Measurements from ENCODE around the gene DCC.
"Not testable (repeated sequence)": the region's sequence is repeated elsewhere in the genome, so short reads cannot be mapped to it uniquely, and the experiment has no call there.

The DCC gene

GRCh38 chr18:52349498-52349897 lies 9.5 kb downstream of the DCC start:
- H3K36me3 ChIP-seq (ENCODE audit: control insufficient read depth, insufficient read depth, low read length), result no peaks in the 10 kb centered on the region
- no peaks in the 10 kb centered on the region for H3K9me3 ChIP-seq (ENCODE audit: control insufficient read depth, low read length)
- peaks cover 6% of the 10 kb centered on the region for H3K4me1 ChIP-seq (ENCODE audit: control insufficient read depth, insufficient read depth, low read length, poor library complexity, severe bottlenecking)
- H3K4me3 ChIP-seq (ENCODE audit: extremely low read depth, insufficient read depth, low read length, poor library complexity, severe bottlenecking), result no peak overlapping the region
- H3K27ac ChIP-seq (ENCODE audit: low read depth, low read length, severe bottlenecking), result no peak overlapping the region
- 78% methylated on average over 2 of the region's 2 CpGs; no CpG with 5 or more reads in 1 of the 2 experiments for WGBS, 2 experiments (ENCODE audit: insufficient coverage in 2 of 2)

GRCh38 chr18:52352920-52353319 lies 12.9 kb downstream of the DCC start:
- H3K36me3 ChIP-seq (ENCODE audit: control insufficient read depth, insufficient read depth, low read length), result no peaks in the 10 kb centered on the region
- no peak overlapping the region for H3K4me3 ChIP-seq (ENCODE audit: extremely low read depth, insufficient read depth, low read length, poor library complexity, severe bottlenecking)
- WGBS, 2 experiments (ENCODE audit: insufficient coverage in 2 of 2), result 89 to 90% methylated on average over 3 of the region's 3 CpGs
- H3K27ac ChIP-seq (ENCODE audit: low read depth, low read length, severe bottlenecking), result no peak overlapping the region
- no peaks in the 10 kb centered on the region for H3K9me3 ChIP-seq (ENCODE audit: control insufficient read depth, low read length)
- no peaks in the 10 kb centered on the region for H3K4me1 ChIP-seq (ENCODE audit: control insufficient read depth, insufficient read depth, low read length, poor library complexity, severe bottlenecking)

GRCh38 chr18:52353589-52353988 lies 13.6 kb downstream of the DCC start:
- WGBS, 2 experiments (ENCODE audit: insufficient coverage in 2 of 2), result 68% methylated on average over 2 to 3 of the region's 4 CpGs
- H3K4me1 ChIP-seq (ENCODE audit: control insufficient read depth, insufficient read depth, low read length, poor library complexity, severe bottlenecking), result no peaks in the 10 kb centered on the region
- H3K4me3 ChIP-seq (ENCODE audit: extremely low read depth, insufficient read depth, low read length, poor library complexity, severe bottlenecking), result no peak overlapping the region
- H3K27ac ChIP-seq (ENCODE audit: low read depth, low read length, severe bottlenecking), result no peak overlapping the region
- H3K36me3 ChIP-seq (ENCODE audit: control insufficient read depth, insufficient read depth, low read length), result no peaks in the 10 kb centered on the region
- H3K9me3 ChIP-seq (ENCODE audit: control insufficient read depth, low read length), result no peaks in the 10 kb centered on the region

GRCh38 chr18:52363861-52364260 lies 23.9 kb downstream of the DCC start:
- WGBS, 2 experiments (ENCODE audit: insufficient coverage in 2 of 2), result no CpG with 5 or more reads among the region's 1 CpG

GRCh38 chr18:52366851-52367250 lies 26.9 kb downstream of the DCC start:
- not testable (repeated sequence) for H3K36me3 ChIP-seq (ENCODE audit: control insufficient read depth, insufficient read depth, low read length); H3K27ac ChIP-seq (ENCODE audit: low read depth, low read length, severe bottlenecking); H3K9me3 ChIP-seq (ENCODE audit: control insufficient read depth, low read length); H3K4me3 ChIP-seq (ENCODE audit: extremely low read depth, insufficient read depth, low read length, poor library complexity, severe bottlenecking); H3K4me1 ChIP-seq (ENCODE audit: control insufficient read depth, insufficient read depth, low read length, poor library complexity, severe bottlenecking)
- 98 to 100% methylated on average over 3 to 8 of the region's 27 CpGs for WGBS, 2 experiments (ENCODE audit: insufficient coverage in 2 of 2)

More at GRCh38 chr18:52363861-52364260, 23.9 kb downstream of the DCC start:
- H3K4me3 ChIP-seq (ENCODE audit: extremely low read depth, insufficient read depth, low read length, poor library complexity, severe bottlenecking), result no peak overlapping the region
- no peaks in the 10 kb centered on the region for H3K9me3 ChIP-seq (ENCODE audit: control insufficient read depth, low read length)
- no peaks in the 10 kb centered on the region for H3K36me3 ChIP-seq (ENCODE audit: control insufficient read depth, insufficient read depth, low read length)
- H3K27ac ChIP-seq (ENCODE audit: low read depth, low read length, severe bottlenecking), result no peak overlapping the region
- H3K4me1 ChIP-seq (ENCODE audit: control insufficient read depth, insufficient read depth, low read length, poor library complexity, severe bottlenecking), result no peaks in the 10 kb centered on the region

GRCh38 chr18:52367953-52368742 lies 28.2 kb downstream of the DCC start:
- Histone ChIP-seq H3K4me3 (ENCODE audit: extremely low read depth, insufficient read depth, low read length, poor library complexity, severe bottlenecking) (no peak overlapping the region), H3K27ac (ENCODE audit: low read depth, low read length, severe bottlenecking) (no peak overlapping the region)
- 80 to 97% methylated on average over 2 of the region's 3 CpGs for WGBS, 2 experiments (ENCODE audit: insufficient coverage in 2 of 2)

GRCh38 chr18:52370841-52371240 lies 30.8 kb downstream of the DCC start:
- no peak overlapping the region for H3K4me3 ChIP-seq (ENCODE audit: extremely low read depth, insufficient read depth, low read length, poor library complexity, severe bottlenecking)
- H3K9me3 ChIP-seq (ENCODE audit: control insufficient read depth, low read length), result no peaks in the 10 kb centered on the region
- H3K36me3 ChIP-seq (ENCODE audit: control insufficient read depth, insufficient read depth, low read length), result no peaks in the 10 kb centered on the region
- no CpG with 5 or more reads among the region's 2 CpGs for WGBS, 2 experiments (ENCODE audit: insufficient coverage in 2 of 2)
- no peak overlapping the region for H3K27ac ChIP-seq (ENCODE audit: low read depth, low read length, severe bottlenecking)
- no peaks in the 10 kb centered on the region for H3K4me1 ChIP-seq (ENCODE audit: control insufficient read depth, insufficient read depth, low read length, poor library complexity, severe bottlenecking)

More at GRCh38 chr18:52367953-52368742, 28.2 kb downstream of the DCC start:
- Histone ChIP-seq H3K4me1 (ENCODE audit: control insufficient read depth, insufficient read depth, low read length, poor library complexity, severe bottlenecking) (no peaks in the 10 kb centered on the region), H3K36me3 (ENCODE audit: control insufficient read depth, insufficient read depth, low read length) (no peaks in the 10 kb centered on the region), H3K9me3 (ENCODE audit: control insufficient read depth, low read length) (no peaks in the 10 kb centered on the region)

GRCh38 chr18:52376104-52376503 lies 36.1 kb downstream of the DCC start:
- H3K4me1 ChIP-seq (ENCODE audit: control insufficient read depth, insufficient read depth, low read length, poor library complexity, severe bottlenecking), result no peaks in the 10 kb centered on the region
- H3K36me3 ChIP-seq (ENCODE audit: control insufficient read depth, insufficient read depth, low read length), result no peaks in the 10 kb centered on the region
- H3K27ac ChIP-seq (ENCODE audit: low read depth, low read length, severe bottlenecking), result no peak overlapping the region
- WGBS, 2 experiments (ENCODE audit: insufficient coverage in 2 of 2), result no CpG with 5 or more reads among the region's 1 CpG
- H3K4me3 ChIP-seq (ENCODE audit: extremely low read depth, insufficient read depth, low read length, poor library complexity, severe bottlenecking), result no peak overlapping the region
- no peaks in the 10 kb centered on the region for H3K9me3 ChIP-seq (ENCODE audit: control insufficient read depth, low read length)

GRCh38 chr18:52377094-52377493 lies 37.1 kb downstream of the DCC start:
- Histone ChIP-seq H3K4me3 (ENCODE audit: extremely low read depth, insufficient read depth, low read length, poor library complexity, severe bottlenecking) (no peak overlapping the region), H3K27ac (ENCODE audit: low read depth, low read length, severe bottlenecking) (no peak overlapping the region), H3K9me3 (ENCODE audit: control insufficient read depth, low read length) (no peaks in the 10 kb centered on the region)

GRCh38 chr18:52386306-52386705 lies 46.3 kb downstream of the DCC start:
- Histone ChIP-seq H3K9me3 (ENCODE audit: control insufficient read depth, low read length) (no peaks in the 10 kb centered on the region), H3K4me3 (ENCODE audit: extremely low read depth, insufficient read depth, low read length, poor library complexity, severe bottlenecking) (no peak overlapping the region), H3K36me3 (ENCODE audit: control insufficient read depth, insufficient read depth, low read length) (no peaks in the 10 kb centered on the region), H3K27ac (ENCODE audit: low read depth, low read length, severe bottlenecking) (no peak overlapping the region), H3K4me1 (ENCODE audit: control insufficient read depth, insufficient read depth, low read length, poor library complexity, severe bottlenecking) (no peaks in the 10 kb centered on the region)

More at GRCh38 chr18:52377094-52377493, 37.1 kb downstream of the DCC start:
- Histone ChIP-seq H3K36me3 (ENCODE audit: control insufficient read depth, insufficient read depth, low read length) (no peaks in the 10 kb centered on the region), H3K4me1 (ENCODE audit: control insufficient read depth, insufficient read depth, low read length, poor library complexity, severe bottlenecking) (no peaks in the 10 kb centered on the region)

- no peaks in the 10 kb centered on the region for H3K36me3 ChIP-seq (ENCODE audit: control insufficient read depth, insufficient read depth, low read length)
- no peak overlapping the region for H3K4me3 ChIP-seq (ENCODE audit: extremely low read depth, insufficient read depth, low read length, poor library complexity, severe bottlenecking)
- WGBS, 2 experiments (ENCODE audit: insufficient coverage in 2 of 2), result 89 to 100% methylated on average over 3 of the region's 3 CpGs
- no peaks in the 10 kb centered on the region for H3K4me1 ChIP-seq (ENCODE audit: control insufficient read depth, insufficient read depth, low read length, poor library complexity, severe bottlenecking)
- no peaks in the 10 kb centered on the region for H3K9me3 ChIP-seq (ENCODE audit: control insufficient read depth, low read length)
- no peak overlapping the region for H3K27ac ChIP-seq (ENCODE audit: low read depth, low read length, severe bottlenecking)
Observed at GRCh38 chr18:52387175-52387574, 47.2 kb downstream of the DCC start.
